GM12878 (cell line): ENCODE results near the gene TRAPPC11. TPM values are rescaled to one million over a fixed set of nuclear protein-coding genes. Genes with fewer than 3 reads are reported as not detected.

Experiments used
- BCL11A ChIP-seq: IDR thresholded peaks from 2 replicates; pipeline ENCODE4 v1.6.1; 2011; ENCODE audit warnings: low read depth, low read length
- CEBPZ ChIP-seq: fragments of 150-350 bp; IDR thresholded peaks from 2 replicates; pipeline ENCODE4 v1.6.1; 2016; ENCODE audit warnings: low read depth, low read length
- JUND ChIP-seq: IDR thresholded peaks from 2 replicates; pipeline ENCODE4 v1.6.1; 2012; ENCODE audit warnings: low read depth, mild to moderate bottlenecking, low read length, improper control_type of control experiment, moderate library complexity
- MLLT1 ChIP-seq: fragments of 450-650 bp; IDR thresholded peaks from 2 replicates; pipeline ENCODE4 v1.6.1; 2016; ENCODE audit warnings: mild to moderate bottlenecking
- MXI1 ChIP-seq: fragments of 150-350 bp; IDR thresholded peaks from 2 replicates; pipeline ENCODE4 v1.6.1; 2011; ENCODE audit warnings: low read depth, mild to moderate bottlenecking, inconsistent platforms, low read length, improper control_type of control experiment
- NBN ChIP-seq: fragments of 450-650 bp; IDR thresholded peaks from 2 replicates; pipeline ENCODE4 v1.6.1; 2016
- NR2C1 ChIP-seq: fragments of 450-650 bp; IDR thresholded peaks from 2 replicates; pipeline ENCODE4 v1.6.1; 2017; ENCODE audit warnings: antibody characterized with exemption, mild to moderate bottlenecking, moderate library complexity
- PAX5 ChIP-seq: IDR thresholded peaks from 2 replicates; pipeline ENCODE4 v1.6.1; 2011; ENCODE audit warnings: low read depth, low read length, borderline replicate concordance
- PKNOX1 ChIP-seq: fragments of 450-650 bp; IDR thresholded peaks from 2 replicates; pipeline ENCODE4 v1.6.1; 2016; ENCODE audit warnings: mild to moderate bottlenecking
- SREBF1 ChIP-seq: IDR thresholded peaks from 2 replicates; pipeline ENCODE4 v1.6.1; 2012; ENCODE audit warnings: mild to moderate bottlenecking, low read length
- SRF ChIP-seq, 2 experiments: IDR thresholded peaks; 2 replicates each; pipeline ENCODE4 v1.6.1; 2011; ENCODE audit warnings: low read depth in 2 of 2, low read length in 2 of 2, mild to moderate bottlenecking in 1 of 2, moderate library complexity in 1 of 2
- STAT1 ChIP-seq: fragments of 450-650 bp; conservative IDR thresholded peaks from 2 replicates; pipeline ENCODE4 v1.6.1; 2014; ENCODE audit warnings: antibody characterized with exemption, mild to moderate bottlenecking
- ZNF592 ChIP-seq: fragments of 450-650 bp; IDR thresholded peaks from 2 replicates; pipeline ENCODE4 v1.6.1; 2017; ENCODE audit warnings: mild to moderate bottlenecking, moderate library complexity
- ZNF687 ChIP-seq: fragments of 450-650 bp; IDR thresholded peaks from 2 replicates; pipeline ENCODE4 v1.6.1; 2017; ENCODE audit warnings: mild to moderate bottlenecking, moderate library complexity
- polyA plus RNA-seq, 11 experiments: library from polyadenylated mRNA; depleted of rRNA in 4 of 11; unstranded in 6 of 11; stranded (reverse) in 5 of 11; fragments of >200 nt; fragmentation: Nextera tagmentation in 4 of 11; fragmentation: Illumina TruSeq in 1 of 11; extraction: Ambion mirVana in 4 of 11; extraction: Trizol in 1 of 11; gene quantifications; 1 replicate in 1 of 11; 2 replicates in 10 of 11; pipeline versions ENCODE4 v1.2.1 to v1.2.3, GENCODE V29; 2011 to 2016; ENCODE audit warnings: inconsistent platforms in 2 of 11, missing spikeins in 2 of 11, low read depth in 1 of 11
- total RNA-seq, 4 experiments: library from RNA; depleted of rRNA in 3 of 4; stranded (reverse); fragments of >200 nt in 3 of 4; fragmentation: Illumina TruSeq in 1 of 4; extraction: Trizol in 1 of 4; gene quantifications; 2 replicates each; pipeline versions ENCODE4 v1.2.1 to v1.2.3, GENCODE V29; 2013 to 2021

TRAPPC11 gene
- total and polyA plus RNA-seq, 10 of the 15 experiments (the other 5 are each of a cell fraction or from before 2014, with no cell fraction given): 7.3 to 40.5 (median 22.3) TPM

GRCh38 chr4:183722731-183723560 is 63.9 kb downstream of the TRAPPC11 start (continued):
- TF ChIP-seq PKNOX1 (no peak), SRF (IDR thresholded peaks at IDR 0.05; ENCODE audit: low read depth in 2 of 2, low read length in 2 of 2) (no peak), MXI1 (peak; percentile 34; the same call in 1 of the 2 replicates), ZNF687 (peak; percentile 79), NR2C1 (no peak), STAT1 (no peak), JUND (no peak), MLLT1 (no peak), BCL11A (0 out of 2 replicates have a peak, but pooled peaks have one; percentile 2), SREBF1 (no peak), ZNF592 (0 out of 2 replicates have a peak, but pooled peaks have one; percentile 42), CEBPZ (no peak), NBN (peak; percentile 30; the same call in 1 of the 2 replicates), PAX5 (peak; percentile 77; the same call in 1 of the 2 replicates)
